ENCODE results near the gene UBE2D3.
"Not testable (repeated sequence)": the region's sequence is repeated elsewhere in the genome, so short reads cannot be mapped to it uniquely, and the experiment has no call there.

Gene UBE2D3

GRCh38 chr4:102832105-102832504, 4.8 kb upstream of the UBE2D3 start:
- no peak for FAIRE-seq

GRCh38 chr4:102829803-102830202, 2.5 kb upstream of the UBE2D3 start:
- FAIRE-seq (no peak), DNase-seq (ENCODE audit: low spot score) (no peak)

More at GRCh38 chr4:102832105-102832504, 4.8 kb upstream of the UBE2D3 start:
- DNase-seq (ENCODE audit: low spot score), result no peak

DNA sequence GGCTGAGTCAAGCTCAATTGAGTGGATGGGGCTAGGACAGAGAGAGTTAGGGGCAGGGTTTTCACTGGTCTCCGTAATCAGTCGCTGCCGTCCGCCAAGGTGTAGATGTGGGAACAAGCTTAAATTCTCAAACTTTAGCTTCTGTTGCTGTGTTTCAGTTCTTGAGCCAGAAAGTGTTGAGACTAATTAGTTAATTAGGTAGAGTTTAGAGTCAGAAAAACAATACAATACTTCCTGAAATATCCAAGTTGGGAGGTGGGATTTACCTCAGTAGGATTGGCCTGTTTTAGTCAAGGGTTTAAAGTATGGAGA, 1.1 kb upstream of the UBE2D3 start:
- DNase-seq (ENCODE audit: low spot score) (no peak), FAIRE-seq (no peak)

DNA sequence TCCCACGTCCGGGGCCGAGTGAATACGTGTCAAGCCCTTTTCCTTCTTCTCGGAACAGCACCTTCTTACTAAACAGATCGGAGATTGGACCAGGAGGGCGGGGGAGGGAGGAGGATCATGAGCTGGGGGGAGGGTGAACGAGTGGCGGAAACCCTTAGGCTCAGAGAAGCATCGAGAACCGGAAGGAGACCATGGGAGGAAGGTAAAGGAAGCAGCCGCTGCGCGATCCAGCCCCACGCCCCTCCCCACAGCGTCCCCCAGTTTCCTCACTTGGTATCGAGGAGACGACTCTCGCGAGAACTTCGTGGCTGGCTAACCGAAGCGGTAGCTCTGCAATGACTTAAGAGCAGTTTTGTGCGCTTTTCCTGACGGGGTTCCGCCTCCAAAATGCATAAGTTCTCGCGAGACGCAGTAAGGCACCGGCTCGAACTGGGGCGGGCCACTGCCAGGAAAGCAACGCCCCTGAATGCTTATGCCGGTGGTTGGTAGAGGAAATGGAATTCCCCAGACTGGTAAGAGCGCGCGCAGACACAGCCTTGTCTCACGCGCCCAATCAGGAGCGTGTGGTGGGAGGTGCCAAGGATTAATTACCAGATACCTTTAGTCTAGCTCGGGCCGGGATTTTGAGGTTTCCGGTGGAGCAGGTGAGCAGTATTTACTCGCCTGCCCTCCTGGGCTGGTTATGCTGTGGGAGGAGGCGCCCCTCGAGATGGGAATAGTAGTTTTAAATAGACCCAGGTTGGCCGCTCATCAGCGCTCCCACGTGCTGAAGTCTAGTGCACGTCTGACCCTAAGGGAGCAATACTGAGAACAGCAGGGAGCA, 534 bp upstream of the UBE2D3 start:
- peak; percentile 56 for FAIRE-seq
- peak; percentile 92 for DNase-seq (ENCODE audit: low spot score)

DNA sequence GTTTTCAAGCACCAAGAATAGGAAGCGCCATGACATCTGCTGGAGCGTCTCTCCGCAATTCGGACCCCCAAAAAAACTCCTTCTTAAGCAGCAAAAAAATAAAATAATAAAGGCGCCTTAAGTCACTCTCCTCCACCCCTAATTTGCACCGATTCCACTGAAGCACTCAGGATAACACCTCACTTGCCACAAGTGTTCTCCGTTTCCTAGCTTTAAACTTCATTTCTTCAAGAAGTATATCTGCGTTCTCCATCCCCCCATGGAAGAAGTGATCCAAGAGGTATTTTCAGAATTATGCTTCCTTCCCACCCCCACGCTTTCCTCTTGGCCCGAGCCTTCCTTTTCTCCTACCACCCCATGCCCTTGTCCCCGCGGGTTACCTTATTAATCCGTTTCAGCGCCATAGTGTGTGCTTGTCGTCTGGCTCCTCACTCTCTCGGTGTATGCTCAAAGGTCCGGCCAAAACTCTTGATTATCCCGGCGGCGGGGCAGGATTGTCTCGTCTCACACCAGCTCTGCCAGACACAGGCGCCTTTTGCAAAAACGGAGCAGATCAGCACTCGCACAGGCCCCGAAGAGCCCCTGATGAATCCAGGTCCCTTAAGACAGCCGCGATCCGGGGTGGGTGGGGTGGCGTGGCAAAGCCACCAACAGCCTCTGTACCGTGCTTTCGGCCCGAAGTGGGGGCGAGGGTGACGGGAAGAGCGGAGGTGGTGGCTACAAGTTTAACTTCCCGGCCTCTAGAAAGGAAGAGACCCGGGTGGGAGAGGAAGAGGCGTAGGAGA, 1.1 kb downstream of the UBE2D3 start:
- FAIRE-seq (no peak), DNase-seq (ENCODE audit: low spot score) (no peak)

GRCh38 chr4:102825261-102826091, 1.9 kb downstream of the UBE2D3 start:
- no peak for DNase-seq (ENCODE audit: low spot score)
- FAIRE-seq, result no peak

GRCh38 chr4:102824398-102824797, 3.0 kb downstream of the UBE2D3 start:
- FAIRE-seq, result no peak
- DNase-seq (ENCODE audit: low spot score), result no peak

DNA sequence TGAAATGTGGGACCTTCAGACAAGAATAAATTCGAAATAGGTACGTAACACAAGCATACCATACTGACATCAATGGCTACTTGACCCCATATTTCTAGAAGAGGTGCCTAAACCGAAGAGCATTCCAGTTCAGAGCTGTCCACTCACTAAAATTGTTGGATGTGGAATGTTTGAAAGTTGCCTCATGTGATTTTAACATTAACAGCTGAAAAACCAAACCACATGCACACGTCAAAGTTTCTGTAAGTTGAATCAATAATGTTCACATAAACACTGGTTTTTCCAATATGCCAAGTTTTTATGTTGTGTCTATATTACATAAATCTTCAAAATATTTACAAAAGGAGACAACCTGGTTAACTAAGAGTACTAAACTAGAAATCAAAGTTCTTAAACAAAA, 3.5 kb downstream of the UBE2D3 start:
- no peak for DNase-seq (ENCODE audit: low spot score)
- FAIRE-seq, result no peak

DNA sequence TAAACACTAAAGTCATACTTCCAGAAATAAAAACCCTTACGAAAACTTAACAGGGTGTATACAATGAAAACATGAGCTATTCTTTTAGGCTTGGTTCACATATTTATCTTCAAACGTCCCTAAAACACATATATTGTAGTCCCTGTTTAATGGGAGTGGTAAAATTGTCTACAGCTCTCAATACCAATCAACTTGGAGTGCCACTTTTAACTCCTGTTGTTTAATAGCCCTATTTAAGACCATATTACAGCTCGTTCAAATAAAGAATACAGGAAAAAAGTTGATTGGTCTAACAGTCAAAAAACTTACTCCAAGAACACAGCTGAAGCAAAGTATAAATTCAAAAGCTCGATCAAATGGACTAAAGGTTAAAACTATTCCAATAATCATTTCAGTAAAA, 3.9 kb downstream of the UBE2D3 start:
- FAIRE-seq (no peak), DNase-seq (ENCODE audit: low spot score) (no peak)

DNA sequence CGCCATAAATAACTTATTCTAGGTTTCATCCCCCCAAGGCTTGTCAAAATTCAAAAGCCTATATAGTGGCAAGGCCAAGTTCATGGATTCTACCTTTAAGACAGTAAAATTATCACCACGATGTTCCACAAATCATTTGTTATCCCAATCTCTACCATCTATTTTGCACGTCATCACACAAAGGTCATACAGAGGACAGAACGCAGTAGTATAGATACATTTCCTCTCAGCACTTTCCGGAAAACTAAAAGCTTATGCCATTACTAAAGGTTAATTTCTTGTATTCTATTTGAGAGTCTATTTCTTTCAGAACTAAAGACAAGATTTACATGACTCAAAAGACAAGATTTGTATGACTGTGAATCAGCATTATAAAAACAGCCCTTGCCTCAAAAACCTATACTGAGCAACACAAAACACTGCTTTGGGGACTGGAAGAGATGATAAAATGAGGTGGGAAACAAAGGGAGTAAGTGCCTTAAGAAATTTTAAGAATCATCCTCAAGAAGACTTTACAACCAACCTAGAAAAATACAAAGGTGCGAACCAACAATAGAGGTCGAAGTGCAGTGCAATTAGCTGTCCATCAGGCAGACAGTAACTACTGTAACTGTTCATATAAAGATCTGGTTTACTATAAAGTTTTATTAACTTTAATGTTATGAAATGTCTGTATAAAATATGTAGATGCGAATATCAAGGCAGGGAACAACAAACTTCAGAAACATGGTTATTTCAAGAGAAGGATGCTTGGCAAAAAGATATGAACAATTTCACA, 7.6 kb downstream of the UBE2D3 start:
- no peak for DNase-seq (ENCODE audit: low spot score)
- FAIRE-seq, result no peak

- FAIRE-seq, result not testable (repeated sequence)
Observed at GRCh38 chr4:102819100-102819499, 8.3 kb downstream of the UBE2D3 start.

DNA sequence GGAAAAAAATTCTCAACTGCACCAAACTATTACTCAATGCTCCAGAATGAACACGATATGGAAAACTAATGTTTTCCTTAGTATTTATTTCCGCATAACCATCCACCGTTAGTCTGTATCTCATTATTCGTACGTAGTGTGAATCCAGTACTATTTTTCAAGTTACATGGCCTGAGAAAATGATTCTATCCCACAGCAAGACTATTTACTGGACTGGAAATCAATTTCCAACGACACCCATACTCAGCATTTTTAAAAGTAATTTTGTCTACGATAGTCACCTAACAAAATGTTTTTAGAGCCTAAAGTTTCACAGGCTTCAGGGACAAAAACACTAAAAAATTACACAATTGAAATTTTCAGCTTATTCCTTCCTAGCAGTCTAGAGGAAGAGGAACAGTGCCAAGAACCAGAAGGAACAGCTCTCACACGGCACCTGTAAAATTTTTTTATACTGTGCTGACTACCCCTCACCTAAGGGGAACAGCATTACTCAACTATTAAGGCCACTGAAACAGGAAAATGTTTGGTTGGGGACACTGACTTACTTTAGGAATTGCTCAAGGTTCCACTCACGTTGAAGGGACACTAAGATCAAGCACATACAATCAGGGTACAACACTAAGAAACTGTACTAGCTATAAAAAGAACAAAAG, 9.6 kb downstream of the UBE2D3 start:
- DNase-seq (ENCODE audit: low spot score) (no peak), FAIRE-seq (no peak)

More at GRCh38 chr4:102819100-102819499, 8.3 kb downstream of the UBE2D3 start:
- DNase-seq (ENCODE audit: low spot score), result not testable (repeated sequence)

DNA sequence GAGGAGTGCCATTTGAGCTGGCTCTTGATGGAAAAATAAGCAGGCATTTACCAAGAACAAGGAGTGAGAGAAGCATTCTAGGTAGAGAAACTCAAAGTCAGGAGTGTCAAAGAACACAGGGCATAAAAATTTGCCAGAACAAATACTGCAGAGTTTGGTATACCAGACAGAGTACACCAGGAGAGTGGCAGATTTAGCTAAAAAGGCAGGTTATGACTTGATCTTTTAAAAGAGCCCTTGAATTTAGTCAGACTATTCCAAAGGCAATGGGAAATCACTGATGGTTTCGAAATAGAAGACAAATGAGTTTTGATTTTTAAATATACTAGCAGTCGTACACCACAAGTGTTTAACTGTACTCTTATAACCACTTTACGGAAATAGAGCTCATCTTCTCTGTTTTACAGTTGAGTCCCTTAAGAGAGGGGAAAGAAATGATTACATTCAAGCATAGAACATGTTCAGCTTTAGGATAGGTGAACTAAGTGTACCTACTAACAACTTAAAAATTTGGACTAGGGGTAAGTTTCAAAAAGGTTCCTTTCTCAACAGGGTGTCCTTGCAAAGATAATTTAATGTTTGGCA, 10.2 kb downstream of the UBE2D3 start:
- DNase-seq (ENCODE audit: low spot score) (no peak), FAIRE-seq (no peak)

GRCh38 chr4:102815981-102816380, 11.4 kb downstream of the UBE2D3 start:
- FAIRE-seq (no peak), DNase-seq (ENCODE audit: low spot score) (peak; percentile 49)

GRCh38 chr4:102809691-102810090, 17.7 kb downstream of the UBE2D3 start:
- DNase-seq (ENCODE audit: low spot score), result no peak

GRCh38 chr4:102809190-102809589, 18.2 kb downstream of the UBE2D3 start:
- FAIRE-seq (no peak), DNase-seq (ENCODE audit: low spot score) (no peak)

More at GRCh38 chr4:102809691-102810090, 17.7 kb downstream of the UBE2D3 start:
- FAIRE-seq, result no peak

DNA sequence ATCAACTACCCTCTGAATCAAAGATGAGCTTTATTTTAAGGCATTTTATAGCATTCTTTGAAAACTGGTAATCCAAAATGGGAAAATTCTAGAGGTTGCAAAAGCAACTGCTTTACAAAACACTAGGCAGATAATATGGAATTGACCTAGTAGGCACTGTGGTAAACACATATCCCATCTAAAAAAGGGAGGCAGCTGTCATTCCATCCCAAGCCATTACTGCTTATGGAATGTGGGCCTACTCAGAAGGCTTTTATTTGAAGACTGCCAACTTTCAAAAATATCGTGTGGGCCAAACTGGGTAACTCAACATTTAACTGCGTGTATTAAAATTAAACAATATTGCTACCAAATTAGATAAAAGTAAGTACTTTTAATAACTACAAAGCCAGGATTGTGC, 19.3 kb downstream of the UBE2D3 start:
- no peak for FAIRE-seq

DNA sequence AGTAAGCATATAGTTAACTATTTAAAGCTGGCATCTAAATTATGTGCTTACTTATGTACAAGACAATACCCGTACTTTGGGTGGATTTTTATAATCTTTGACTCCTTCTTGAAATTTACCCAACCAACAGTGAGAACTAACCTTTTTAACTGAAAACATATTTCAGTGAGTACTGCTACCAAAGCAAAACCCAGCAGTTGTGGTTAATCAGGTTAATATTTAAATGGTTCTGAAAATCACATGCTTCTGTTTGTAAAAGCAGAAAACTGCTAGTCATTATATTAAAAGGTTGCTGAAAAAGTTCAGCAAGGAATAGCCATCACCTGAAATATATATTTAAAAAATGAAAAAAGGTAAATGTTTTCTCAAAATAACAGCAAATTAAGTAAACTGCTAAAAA, 20.0 kb downstream of the UBE2D3 start:
- DNase-seq (ENCODE audit: low spot score), result no peak

More for the DNA sequence above, 19.3 kb downstream of the UBE2D3 start:
- no peak for DNase-seq (ENCODE audit: low spot score)

GRCh38 chr4:102799816-102800215, 27.5 kb downstream of the UBE2D3 start:
- FAIRE-seq, result no peak

More for the DNA sequence above, 20.0 kb downstream of the UBE2D3 start:
- no peak for FAIRE-seq

DNA sequence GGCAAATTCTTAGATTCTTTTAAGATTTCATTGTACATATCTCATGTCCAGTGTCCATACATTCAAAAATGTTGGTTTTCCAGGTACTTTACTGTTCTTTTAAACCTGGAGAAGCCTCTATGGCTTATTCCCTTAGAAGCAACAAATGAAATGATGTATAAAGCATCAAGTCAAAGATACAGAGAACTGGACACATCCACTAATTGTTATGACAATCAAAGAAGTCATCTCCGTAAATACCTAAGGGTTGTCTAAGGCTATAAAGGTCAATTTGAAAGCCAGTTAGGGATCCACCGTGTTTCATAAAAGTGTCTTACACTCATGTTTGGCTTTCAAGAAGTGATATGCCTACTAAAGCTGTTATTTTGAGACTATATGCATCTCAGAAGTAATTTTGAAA, 32.4 kb downstream of the UBE2D3 start:
- DNase-seq (ENCODE audit: low spot score), result no peak
- FAIRE-seq, result no peak

More at GRCh38 chr4:102799816-102800215, 27.5 kb downstream of the UBE2D3 start:
- no peak for DNase-seq (ENCODE audit: low spot score)
